ENCODE results near the gene TRABD.
A peak's percentile ranks its signal among the peaks of the same experiment; 100 is the strongest.

TRABD gene

GRCh38 chr22:50188356-50188755, 2.6 kb downstream of the TRABD start:
- no peak for DNase-seq

GRCh38 chr22:50189184-50189848, 3.6 kb downstream of the TRABD start:
- no peak for DNase-seq

GRCh38 chr22:50189849-50190181, 4.1 kb downstream of the TRABD start:
- no peak for DNase-seq

- no peak for DNase-seq
Measured at GRCh38 chr22:50190182-50190940, 4.6 kb downstream of the TRABD start.

- DNase-seq: no peak
Measured at GRCh38 chr22:50190941-50191741, 5.4 kb downstream of the TRABD start.

DNA sequence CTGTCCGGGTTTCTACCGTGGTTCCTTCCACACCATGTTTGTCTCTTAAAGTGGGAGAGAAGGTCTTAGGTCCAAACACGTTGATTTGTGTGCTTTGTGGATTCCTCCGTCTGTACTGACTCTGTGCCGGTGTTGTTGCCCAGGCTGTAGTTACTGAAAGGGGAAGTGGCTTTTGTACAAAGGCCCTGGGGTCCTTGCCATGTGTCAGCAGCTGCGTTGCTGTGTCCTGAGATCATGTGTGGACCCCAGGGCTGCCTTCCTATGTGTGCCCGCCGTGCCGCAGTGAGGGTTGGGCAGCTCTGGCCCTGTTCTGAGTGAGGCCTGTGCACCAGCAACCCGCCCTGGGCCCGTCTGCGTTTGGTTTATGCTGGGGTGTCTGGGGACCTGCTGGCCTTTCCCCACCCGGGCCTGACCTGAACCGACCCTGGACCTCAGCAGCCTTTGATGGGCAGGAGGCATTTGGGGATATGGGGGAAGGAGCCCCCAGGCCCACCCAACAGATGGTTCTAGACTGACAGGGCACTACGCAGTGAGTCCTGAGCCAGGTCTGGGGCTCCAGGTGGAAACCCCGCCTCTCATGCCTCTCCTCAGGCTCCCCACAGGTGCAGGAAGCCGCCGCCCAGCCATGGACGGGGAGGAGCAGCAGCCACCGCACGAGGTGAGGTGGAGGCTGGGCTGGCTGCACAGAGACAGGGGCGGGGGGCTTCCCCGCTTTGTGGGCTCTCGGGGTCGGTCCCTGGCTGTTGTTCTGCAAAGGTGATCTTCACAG, 6.9 kb downstream of the TRABD start:
- DNase-seq: no peak

DNA sequence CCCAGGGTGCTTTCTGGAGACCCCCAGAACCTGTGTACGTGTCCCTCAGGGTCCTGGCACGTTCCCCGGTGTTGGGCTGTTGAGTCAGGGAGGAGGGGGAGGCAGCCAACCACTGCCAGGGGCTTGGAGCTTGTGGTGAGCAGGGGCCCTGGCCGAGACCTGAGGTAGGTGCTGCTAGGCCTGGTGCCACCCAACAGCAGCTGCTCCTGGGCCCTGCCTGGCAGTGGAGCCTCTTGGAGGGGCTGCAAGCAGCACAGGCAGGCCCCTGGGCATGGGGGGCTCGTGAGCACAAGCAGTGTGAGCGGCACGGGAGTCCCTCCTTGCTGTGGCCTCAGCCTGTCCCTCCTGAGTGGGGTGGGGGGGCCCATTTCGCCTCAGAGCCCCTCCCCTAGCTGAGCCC, 7.9 kb downstream of the TRABD start:
- DNase-seq: no peak

DNA sequence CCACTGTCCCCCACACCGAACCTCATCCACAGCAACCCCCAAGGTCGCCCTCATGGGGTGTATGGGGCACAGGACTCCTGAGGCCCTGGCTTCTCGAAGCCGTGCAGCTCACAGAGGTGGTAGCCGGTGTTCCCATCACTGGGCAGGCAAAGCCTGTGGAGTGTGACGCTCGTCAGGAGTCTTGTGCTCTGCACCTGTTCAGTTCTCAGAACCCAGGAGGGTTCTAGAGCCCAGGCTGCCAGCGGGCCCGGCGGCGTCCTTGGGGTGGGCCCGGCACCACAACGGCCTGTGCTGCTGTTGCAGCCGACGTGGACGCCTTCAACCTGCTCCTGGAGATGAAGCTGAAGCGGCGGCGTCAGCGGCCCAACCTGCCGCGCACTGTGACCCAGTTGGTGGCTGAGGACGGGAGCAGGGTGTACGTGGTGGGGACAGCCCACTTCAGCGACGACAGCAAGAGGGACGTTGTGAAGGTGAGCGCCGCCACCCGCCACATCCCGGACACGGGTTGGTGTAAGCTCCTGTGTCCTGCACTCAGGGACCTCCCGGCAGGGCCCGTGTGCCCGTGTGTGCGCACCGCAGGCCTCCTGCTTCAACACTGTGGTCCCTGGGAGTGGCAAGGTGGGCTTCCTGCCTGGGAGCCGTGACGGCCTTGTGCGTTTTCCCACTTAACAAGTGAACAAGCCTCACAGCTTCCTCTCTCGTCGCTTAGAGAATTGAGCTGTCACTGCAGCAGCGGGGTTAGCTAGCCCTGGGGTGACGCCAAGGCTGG, 8.5 kb downstream of the TRABD start:
- no peak for DNase-seq

GRCh38 chr22:50196256-50196655, 10.5 kb downstream of the TRABD start:
- DNase-seq: no peak

GRCh38 chr22:50197000-50197800, 11.5 kb downstream of the TRABD start:
- DNase-seq: no peak

GRCh38 chr22:50197856-50198623, 12.3 kb downstream of the TRABD start:
- no peak for DNase-seq

GRCh38 chr22:50198624-50199017, 12.9 kb downstream of the TRABD start:
- DNase-seq: no peak

GRCh38 chr22:50199251-50199721, 13.6 kb downstream of the TRABD start:
- no peak for DNase-seq

GRCh38 chr22:50199829-50200460, 14.2 kb downstream of the TRABD start:
- DNase-seq: no peak

DNA sequence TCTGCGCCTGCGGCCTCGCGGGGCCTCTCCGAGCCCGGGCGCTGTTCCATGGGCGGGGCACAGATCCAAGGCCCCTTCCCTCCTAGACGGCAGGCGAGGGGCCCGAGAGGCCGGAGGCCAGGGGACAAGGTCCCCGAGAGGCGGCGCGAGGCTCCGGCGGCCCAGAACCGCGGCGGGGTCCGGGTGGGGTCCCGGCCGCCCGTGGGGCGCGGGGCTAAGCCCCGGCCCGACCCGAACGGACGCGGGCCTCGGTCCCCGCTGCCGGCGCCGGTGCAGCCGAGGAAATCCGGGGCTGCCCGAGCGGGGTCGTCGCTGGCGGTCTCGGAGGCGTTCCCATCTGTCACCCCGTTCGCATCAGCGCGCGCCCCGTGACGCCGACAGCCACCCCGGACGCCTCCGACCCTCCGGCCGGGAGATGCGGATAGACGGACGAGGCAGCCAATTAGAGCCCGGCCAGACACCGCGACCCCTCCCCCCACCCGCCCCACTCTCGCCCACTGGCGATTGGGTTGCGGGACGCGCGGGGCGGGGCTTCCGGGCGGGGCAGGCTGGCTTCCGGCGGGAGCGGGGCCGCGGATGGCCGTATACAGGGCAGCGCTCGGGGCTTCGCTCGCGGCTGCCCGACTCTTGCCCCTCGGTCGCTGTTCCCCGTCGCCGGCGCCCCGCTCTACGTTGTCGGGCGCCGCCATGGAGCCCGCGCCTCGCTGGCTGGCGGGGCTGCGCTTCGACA, 14.9 kb downstream of the TRABD start, which contains the start of gene SELENOO:
SELENOO (plus strand) TSS at position 551 of the 730 bp plus-strand sequence; CDS start at position 577, 26 bp downstream.
- DNase-seq: peak; percentile 82 to 83

- DNase-seq: no peak
Measured at GRCh38 chr22:50201191-50202129, 15.7 kb downstream of the TRABD start.

GRCh38 chr22:50202130-50202666, 16.5 kb downstream of the TRABD start:
- DNase-seq: no peak

DNA sequence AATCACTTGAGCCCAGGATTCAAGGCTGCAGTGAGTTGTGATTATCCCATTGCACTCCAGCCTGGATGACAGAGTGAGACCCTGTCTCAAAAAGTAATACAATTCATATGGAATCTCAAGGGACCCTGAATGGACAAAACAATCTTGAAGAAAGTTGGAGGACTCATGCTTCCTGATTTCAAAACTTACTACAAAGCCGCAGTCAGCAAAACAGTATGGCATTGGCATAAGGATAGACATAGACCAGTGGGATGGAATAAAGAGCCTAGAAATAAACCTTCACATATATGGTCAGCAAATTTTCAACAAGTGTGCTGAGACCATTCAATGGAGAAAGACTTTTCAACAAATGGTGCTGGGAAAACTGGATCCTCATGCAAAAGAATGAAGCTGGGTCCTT, 17.6 kb downstream of the TRABD start:
- no peak for DNase-seq

Measured in NCI-H1930 (cell line).